ENCODE results near the gene KRTAP4-1.
"Not testable (repeated sequence)": the region's sequence is repeated elsewhere in the genome, so short reads cannot be mapped to it uniquely, and the experiment has no call there.

The KRTAP4-1 gene

GRCh38 chr17:41184480-41184961, at the start of gene KRTAP4-1:
Gene KRTAP4-1, minus strand, starts transcription at chr17:41184911. Its CDS starts 57 bp downstream, at chr17:41184854.
- no peak for DNase-seq

- DNase-seq: not testable (repeated sequence)
Observed at GRCh38 chr17:41232399-41233105, 47.8 kb upstream of the KRTAP4-1 start, which contains the start of gene KRTAP9-3. Gene KRTAP9-3, plus strand, starts transcription at chr17:41232449. Its CDS starts 53 bp downstream, at chr17:41232502.

GRCh38 chr17:41231731-41232130, 47.0 kb upstream of the KRTAP4-1 start:
- DNase-seq: no peak

GRCh38 chr17:41230094-41230493, 45.4 kb upstream of the KRTAP4-1 start:
- DNase-seq: no peak

- DNase-seq: not testable (repeated sequence)
Observed at GRCh38 chr17:41226598-41227095, 41.9 kb upstream of the KRTAP4-1 start, which contains the start of gene KRTAP9-2. Gene KRTAP9-2, plus strand, starts transcription at chr17:41226648. Its CDS starts 7 bp downstream, at chr17:41226655.

- no peak for DNase-seq
Observed at GRCh38 chr17:41226051-41226450, 41.3 kb upstream of the KRTAP4-1 start.

- peak; percentile 18 for DNase-seq
Observed at GRCh38 chr17:41223821-41224220, 39.1 kb upstream of the KRTAP4-1 start.

- DNase-seq: no peak
Observed at GRCh38 chr17:41215681-41216080, 31.0 kb upstream of the KRTAP4-1 start.

- DNase-seq: no peak
Observed at GRCh38 chr17:41212524-41213169, 27.9 kb upstream of the KRTAP4-1 start.

- peak; percentile 45 for DNase-seq
Observed at GRCh38 chr17:41211845-41212466, 27.2 kb upstream of the KRTAP4-1 start.

- DNase-seq: no peak
Observed at GRCh38 chr17:41199421-41200078, 14.8 kb upstream of the KRTAP4-1 start.

- DNase-seq: no peak
Observed at GRCh38 chr17:41196068-41196467, 11.4 kb upstream of the KRTAP4-1 start.

GRCh38 chr17:41190328-41190727, 5.6 kb upstream of the KRTAP4-1 start:
- DNase-seq: no peak

- not testable (repeated sequence) for DNase-seq
Observed at GRCh38 chr17:41189837-41190318, 5.2 kb upstream of the KRTAP4-1 start, which contains the start of gene KRTAP9-1. Gene KRTAP9-1, plus strand, starts transcription at chr17:41189887. Its CDS starts 0 bp downstream, at chr17:41189887.

- DNase-seq: no peak
Observed at GRCh38 chr17:41186872-41187271, 2.2 kb upstream of the KRTAP4-1 start.

GRCh38 chr17:41185001-41185400, 290 bp upstream of the KRTAP4-1 start:
- no peak for DNase-seq

- peak; percentile 65 for DNase-seq
Observed at GRCh38 chr17:41178843-41179616, 5.7 kb downstream of the KRTAP4-1 start.

GRCh38 chr17:41178341-41178740, 6.4 kb downstream of the KRTAP4-1 start:
- peak; percentile 68 for DNase-seq

- no peak for DNase-seq
Observed at GRCh38 chr17:41177727-41178271, 6.9 kb downstream of the KRTAP4-1 start, which contains the start of gene KRTAP4-2. Gene KRTAP4-2, minus strand, starts transcription at chr17:41178221. Its CDS starts 57 bp downstream, at chr17:41178164.

GRCh38 chr17:41176744-41177387, 7.8 kb downstream of the KRTAP4-1 start:
- DNase-seq: no peak

- peak; percentile 26 for DNase-seq
Observed at GRCh38 chr17:41171886-41172285, 12.8 kb downstream of the KRTAP4-1 start.

Data from fibroblast of skin of right biceps (primary cell).